ENCODE results near the gene RESP18.
"Not testable (repeated sequence)": the region's sequence is repeated elsewhere in the genome, so short reads cannot be mapped to it uniquely, and the experiment has no call there.

Gene RESP18

GRCh38 chr2:219290381-219291171, 42.0 kb downstream of the RESP18 start:
- no peak for DNase-seq

GRCh38 chr2:219289537-219290361, 42.8 kb downstream of the RESP18 start:
- DNase-seq: peak; percentile 35

DNA sequence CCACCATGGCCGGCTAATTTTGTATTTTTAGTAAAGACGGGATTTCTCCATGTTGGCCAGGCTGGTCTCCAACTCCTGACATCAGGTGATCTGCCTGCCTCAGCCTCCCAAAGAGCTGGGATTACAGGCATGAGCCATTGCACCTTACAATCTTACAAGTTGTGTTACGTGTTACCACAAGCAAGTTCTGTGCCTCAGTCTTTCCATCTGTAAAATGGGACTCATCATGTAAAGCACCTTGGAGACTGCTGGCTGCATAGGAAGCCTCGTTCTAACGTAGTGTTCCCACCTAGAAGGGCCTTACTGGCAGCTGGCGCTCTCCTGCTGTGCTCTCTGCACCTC, 43.4 kb downstream of the RESP18 start:
- peak; percentile 35 for DNase-seq

DNA sequence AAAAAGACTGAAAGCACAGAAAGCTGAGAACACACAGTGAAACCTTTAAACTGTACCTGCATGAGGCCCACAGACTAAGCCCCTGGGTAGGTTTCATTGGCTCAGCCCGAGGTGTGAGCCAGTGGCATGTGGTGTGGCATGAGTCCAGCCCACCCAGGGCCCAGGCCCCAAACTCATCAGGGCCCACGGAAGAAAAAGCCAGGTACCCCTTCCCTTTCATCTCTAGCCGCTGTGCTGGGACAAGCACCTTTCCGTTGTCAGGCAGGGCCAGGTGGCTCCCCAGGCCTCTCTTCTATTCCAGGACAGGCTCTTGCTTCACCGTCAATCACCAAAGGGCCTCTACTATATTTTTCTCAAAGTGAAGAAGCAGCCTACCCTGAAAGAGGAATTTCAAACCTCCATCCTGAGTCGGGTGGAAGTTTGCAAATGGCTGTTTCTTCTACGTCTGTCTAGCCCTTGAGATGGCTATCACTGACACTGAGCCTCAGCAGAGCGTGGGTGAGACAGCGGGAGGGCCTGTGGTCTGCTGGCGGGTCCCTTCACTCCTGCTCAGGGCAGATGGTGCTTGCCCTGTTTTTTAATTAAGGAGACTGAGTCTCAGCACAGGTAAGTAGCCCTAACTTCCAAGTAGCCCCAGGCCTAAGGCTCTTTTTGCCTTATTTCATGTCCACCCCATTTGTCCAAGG, 44.8 kb downstream of the RESP18 start:
- DNase-seq: no peak

GRCh38 chr2:219287116-219287440, 45.5 kb downstream of the RESP18 start:
- not testable (repeated sequence) for DNase-seq

DNA sequence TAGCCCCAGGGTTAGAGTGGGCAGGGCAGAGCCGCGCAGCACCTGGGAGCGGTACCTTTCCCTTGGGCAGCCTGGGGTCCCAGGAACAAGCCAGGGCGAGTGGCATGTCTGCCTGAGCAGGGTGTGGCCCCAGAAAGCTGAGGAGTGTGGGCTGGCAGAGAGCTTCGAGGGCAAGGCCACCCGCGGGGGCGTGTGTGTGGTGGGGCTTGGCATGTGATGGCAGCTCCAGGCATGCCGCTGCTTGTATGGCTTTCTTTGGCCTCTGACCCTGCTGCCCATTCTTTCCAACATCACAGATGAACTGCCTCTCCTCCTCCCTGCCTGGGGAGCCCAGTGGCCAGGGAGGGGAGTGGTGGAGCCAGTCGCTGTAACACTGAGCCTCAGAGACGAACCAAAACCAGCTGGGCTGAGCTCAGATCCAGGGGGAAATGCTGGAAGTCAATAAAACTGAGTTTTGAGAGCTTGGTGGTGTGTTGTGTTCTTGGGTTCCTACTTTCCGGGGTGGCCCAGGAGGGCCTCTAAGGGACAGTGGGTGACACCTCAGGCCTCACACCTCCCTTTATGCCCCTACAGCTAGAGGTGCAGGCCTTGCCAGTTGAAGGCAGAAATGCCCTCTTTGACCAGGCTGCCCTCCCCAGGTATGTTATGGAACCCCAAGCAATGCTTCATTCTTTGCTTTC, 46.0 kb downstream of the RESP18 start:
- DNase-seq: peak; percentile 17

- peak; percentile 6 for DNase-seq
These were observed 46.6 kb downstream of the RESP18 start for GRCh38 chr2:219285894-219286425.

GRCh38 chr2:219285373-219285735, 47.2 kb downstream of the RESP18 start:
- no peak for DNase-seq

GRCh38 chr2:219284501-219285372, 47.8 kb downstream of the RESP18 start:
- DNase-seq: no peak

GRCh38 chr2:219282943-219283581, 49.5 kb downstream of the RESP18 start:
- DNase-seq: no peak

DNA sequence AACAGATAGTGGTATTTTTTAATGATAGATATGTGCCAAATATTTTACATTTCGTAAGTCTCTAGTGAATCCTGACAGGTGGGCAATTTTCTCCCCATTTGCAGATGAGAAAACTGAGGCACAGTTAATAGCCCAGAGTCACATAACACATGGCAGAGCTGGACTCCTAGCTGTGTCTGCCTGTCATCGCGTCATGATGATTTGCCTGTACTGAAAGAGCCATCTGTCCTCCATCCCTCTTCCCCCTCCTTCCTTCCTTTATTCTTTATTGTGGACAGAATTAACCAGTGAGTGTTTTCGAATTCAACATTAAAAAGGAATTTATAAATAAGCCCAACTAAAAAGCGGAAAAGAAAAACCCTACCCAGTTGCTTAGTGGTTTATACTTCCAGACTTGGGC, 50.2 kb downstream of the RESP18 start:
- DNase-seq: no peak

DNA sequence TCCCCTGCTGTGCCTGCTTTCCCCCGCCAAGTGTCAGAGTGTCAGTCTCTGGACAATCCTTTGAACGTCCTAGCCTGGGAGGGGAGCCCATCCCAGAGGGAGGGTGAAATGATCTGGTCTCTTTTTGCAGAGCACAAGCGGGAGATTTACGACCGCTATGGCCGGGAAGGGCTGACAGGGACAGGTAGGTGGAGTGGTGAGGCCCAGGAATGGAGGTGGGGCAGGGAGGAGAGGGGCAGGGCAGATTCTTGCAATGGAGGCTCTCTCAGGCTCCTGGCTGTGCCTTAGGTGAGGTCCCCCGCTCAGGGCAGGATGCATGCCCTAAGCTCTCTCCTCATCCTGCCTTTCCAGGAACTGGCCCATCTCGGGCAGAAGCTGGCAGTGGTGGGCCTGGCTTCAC, 51.0 kb downstream of the RESP18 start:
- DNase-seq: no peak

DNA sequence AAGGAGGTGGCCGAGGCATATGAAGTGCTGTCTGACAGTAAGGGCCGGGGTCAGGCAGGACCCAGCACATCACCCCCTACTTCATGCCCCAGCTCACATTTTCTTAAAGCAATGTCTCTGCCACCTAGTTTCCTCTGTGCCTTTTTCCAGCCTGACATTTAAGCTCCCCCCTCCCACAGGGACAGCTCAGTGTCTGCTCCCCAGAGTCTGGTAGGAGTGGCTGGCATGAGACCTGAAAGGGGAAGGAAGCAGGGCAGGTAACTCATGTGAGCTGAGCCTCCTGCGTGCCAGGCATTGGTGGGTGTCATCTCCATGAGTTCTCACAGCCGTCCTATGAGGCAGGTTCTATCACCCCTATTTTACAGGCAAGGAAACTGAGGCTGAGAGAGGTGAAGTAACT, 51.9 kb downstream of the RESP18 start:
- peak; percentile 4 for DNase-seq

DNA sequence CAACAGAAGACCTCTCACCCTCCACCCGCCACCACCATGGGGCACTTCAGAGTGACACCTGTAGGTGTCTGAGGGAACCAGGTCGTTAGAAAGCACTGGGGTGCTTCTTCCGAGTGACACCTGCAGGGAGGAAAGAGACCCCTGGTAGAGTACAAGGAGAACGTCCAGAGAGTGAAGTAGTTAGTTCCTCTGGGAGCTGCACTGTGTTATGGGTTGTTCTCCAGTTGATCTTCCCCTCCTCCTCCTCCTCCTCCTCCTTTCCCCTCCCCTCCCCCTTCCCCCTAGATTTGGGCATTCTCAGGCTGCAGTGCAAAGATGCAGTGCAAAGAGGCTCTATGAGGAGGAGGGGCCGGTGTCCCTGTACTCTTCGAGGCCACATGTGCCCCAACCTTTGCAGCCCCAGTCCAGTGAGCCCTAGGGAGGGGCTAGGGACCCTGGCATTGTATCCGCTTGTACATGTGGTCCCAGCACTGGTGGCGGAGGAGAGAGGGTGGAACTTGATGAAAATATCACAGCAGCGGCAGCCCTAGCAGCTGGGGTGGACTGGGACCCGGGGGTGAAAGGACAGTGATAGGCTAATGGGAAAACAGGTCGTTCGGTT, 52.5 kb downstream of the RESP18 start:
- no peak for DNase-seq

DNA sequence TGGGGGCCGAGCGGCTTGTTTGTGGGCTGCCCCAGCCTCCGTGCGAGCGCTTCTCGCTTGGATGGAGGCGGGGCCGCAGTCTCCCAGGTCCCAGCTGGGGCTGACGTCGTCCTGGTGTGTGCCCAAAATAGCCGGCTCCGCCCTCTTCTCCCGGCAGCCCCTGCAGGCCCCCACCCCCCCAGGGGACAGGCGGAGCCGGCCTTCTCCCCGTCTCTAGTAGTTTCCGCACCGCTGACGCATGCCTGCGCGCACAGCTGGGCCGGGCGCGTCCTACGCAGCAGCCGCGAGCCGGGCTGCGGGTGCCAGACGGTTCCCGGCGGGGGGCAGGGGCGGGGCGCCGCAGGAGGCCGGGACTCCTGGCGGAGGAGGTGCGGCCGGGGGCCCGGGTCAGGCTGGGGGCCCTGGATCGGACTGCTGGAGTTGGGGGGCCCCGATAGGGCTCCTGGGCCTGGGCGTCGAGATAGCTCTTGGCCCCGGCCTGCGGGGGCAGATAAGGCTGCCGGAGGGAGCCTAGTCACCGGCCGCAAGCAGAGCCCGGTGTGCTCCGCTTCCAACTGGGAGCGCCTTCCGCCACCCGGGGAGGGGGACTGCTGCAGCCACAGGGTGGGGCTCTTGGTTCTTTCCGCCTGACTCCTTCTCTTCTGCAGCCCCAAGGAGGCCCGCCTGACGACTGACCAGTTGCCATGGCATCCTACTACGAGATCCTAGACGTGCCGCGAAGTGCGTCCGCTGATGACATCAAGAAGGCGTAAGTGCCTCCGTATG, 53.2 kb downstream of the RESP18 start, which contains the start of gene DNAJB2:
TSS of gene DNAJB2 (plus strand) at position 216 of the 765 bp plus-strand sequence. CDS start at position 684, 468 bp downstream.
- peak; percentile 96 for DNase-seq

- DNase-seq: no peak
These were observed 53.8 kb downstream of the RESP18 start for GRCh38 chr2:219278655-219279150.

- DNase-seq: peak; percentile 63
These were observed 54.6 kb downstream of the RESP18 start for GRCh38 chr2:219277703-219278654.

Data from NCI-H69 (cell line).